ENCODE data around the gene ARPC4. TPM values are rescaled to one million over a fixed set of nuclear protein-coding genes. Genes with fewer than 3 reads are reported as not detected.

Gene ARPC4
- polyA plus RNA-seq, 6 donors from 2014 or later, result 263 to 316 (median 286) TPM

GRCh38 chr3:9820946-9821345 lies 28.1 kb downstream of the ARPC4 start:
- Mint-ChIP-seq H3K9me3 (no peaks in the 10 kb centered on the region), H3K27ac (peak overlapping the region in 3 of 6 donors; percentile 25 to 61 (median 56)), H3K36me3 (peaks cover 0 to 8% of the 10 kb centered on the region in 2 donors), H3K4me1 (no peaks in the 10 kb centered on the region), H3K4me3 (peak overlapping the region in 1 of 8 donors; percentile 9), H3K27me3 (no peaks in the 10 kb centered on the region)
- DNase-seq, result no peak
- peak in 1 of 2 donors; percentile 39 for ATAC-seq (ENCODE audit: low read depth in 2 of 2)

- Mint-ChIP-seq H3K9me3 (no peaks in the 10 kb centered on the region), H3K27ac (peak overlapping the region in 2 of 6 donors; percentile 29 to 68), H3K27me3 (no peaks in the 10 kb centered on the region), H3K4me3 (no peak overlapping the region), H3K36me3 (no peaks in the 10 kb centered on the region), H3K4me1 (peaks cover 0 to 5% (median 0%) of the 10 kb centered on the region in 3 donors)
- ATAC-seq (ENCODE audit: low read depth in 2 of 2) (no peak), DNase-seq (no peak)
Measured at GRCh38 chr3:9825451-9826040, 32.7 kb downstream of the ARPC4 start.

- H3K4me1 Mint-ChIP-seq, result peaks cover 0 to 5% (median 0%) of the 10 kb centered on the region in 3 donors
- H3K27ac Mint-ChIP-seq, result no peak overlapping the region
- DNase-seq (no peak), ATAC-seq (ENCODE audit: low read depth in 2 of 2) (no peak)
- no peaks in the 10 kb centered on the region for H3K36me3 Mint-ChIP-seq
- no peaks in the 10 kb centered on the region for H3K27me3 Mint-ChIP-seq
- H3K4me3 Mint-ChIP-seq, result no peak overlapping the region
- no peaks in the 10 kb centered on the region for H3K9me3 Mint-ChIP-seq
Measured at GRCh38 chr3:9826815-9827573, 34.1 kb downstream of the ARPC4 start.

GRCh38 chr3:9828801-9829755 lies 36.2 kb downstream of the ARPC4 start:
- no peak for ATAC-seq (ENCODE audit: low read depth in 2 of 2)
- DNase-seq, result no peak
- H3K27me3 Mint-ChIP-seq, result no peaks in the 10 kb centered on the region
- no peak overlapping the region for H3K4me3 Mint-ChIP-seq
- peaks cover 0 to 5% (median 0%) of the 10 kb centered on the region in 3 donors for H3K4me1 Mint-ChIP-seq
- no peaks in the 10 kb centered on the region for H3K36me3 Mint-ChIP-seq
- H3K27ac Mint-ChIP-seq, result no peak overlapping the region
- H3K9me3 Mint-ChIP-seq, result no peaks in the 10 kb centered on the region

- Mint-ChIP-seq H3K4me3 (no peak overlapping the region), H3K27me3 (no peaks in the 10 kb centered on the region), H3K27ac (no peak overlapping the region), H3K9me3 (no peaks in the 10 kb centered on the region), H3K4me1 (peaks cover 0 to 5% (median 5%) of the 10 kb centered on the region in 3 donors), H3K36me3 (no peaks in the 10 kb centered on the region)
- ATAC-seq (ENCODE audit: low read depth in 2 of 2) (no peak), DNase-seq (no peak)
Measured at GRCh38 chr3:9831253-9831652, 38.4 kb downstream of the ARPC4 start.

GRCh38 chr3:9833078-9833477 lies 40.2 kb downstream of the ARPC4 start:
- Mint-ChIP-seq H3K4me3 (peak overlapping the region in 1 of 8 donors; percentile 42), H3K27ac (no peak overlapping the region), H3K9me3 (no peaks in the 10 kb centered on the region), H3K4me1 (peaks cover 0 to 5% (median 0%) of the 10 kb centered on the region in 3 donors), H3K27me3 (no peaks in the 10 kb centered on the region), H3K36me3 (no peaks in the 10 kb centered on the region)
- DNase-seq (no peak), ATAC-seq (ENCODE audit: low read depth in 2 of 2) (no peak)

- peaks cover 0 to 5% (median 4%) of the 10 kb centered on the region in 3 donors for H3K4me1 Mint-ChIP-seq
- H3K27ac Mint-ChIP-seq, result peak overlapping the region in 1 of 6 donors; percentile 42
- ATAC-seq (ENCODE audit: low read depth in 2 of 2) (no peak), DNase-seq (no peak)
- no peak overlapping the region for H3K4me3 Mint-ChIP-seq
- H3K27me3 Mint-ChIP-seq, result no peaks in the 10 kb centered on the region
- no peaks in the 10 kb centered on the region for H3K36me3 Mint-ChIP-seq
- H3K9me3 Mint-ChIP-seq, result no peaks in the 10 kb centered on the region
Measured at GRCh38 chr3:9834520-9835380, 41.9 kb downstream of the ARPC4 start.

GRCh38 chr3:9837701-9838582 lies 45.1 kb downstream of the ARPC4 start:
- DNase-seq, result no peak
- peaks cover 11 to 18% (median 12%) of the 10 kb centered on the region in 3 donors for H3K4me1 Mint-ChIP-seq
- peak overlapping the region in 3 of 6 donors; percentile 21 to 60 (median 47) for H3K27ac Mint-ChIP-seq
- no peaks in the 10 kb centered on the region for H3K36me3 Mint-ChIP-seq
- H3K27me3 Mint-ChIP-seq, result no peaks in the 10 kb centered on the region
- no peak for ATAC-seq (ENCODE audit: low read depth in 2 of 2)
- H3K4me3 Mint-ChIP-seq, result peak overlapping the region in 2 of 8 donors; percentile 54 to 73
- H3K9me3 Mint-ChIP-seq, result no peaks in the 10 kb centered on the region

- Mint-ChIP-seq H3K4me3 (peak overlapping the region in 1 of 8 donors; percentile 54), H3K9me3 (no peaks in the 10 kb centered on the region), H3K36me3 (no peaks in the 10 kb centered on the region), H3K27me3 (no peaks in the 10 kb centered on the region), H3K27ac (no peak overlapping the region), H3K4me1 (peaks cover 15 to 27% (median 19%) of the 10 kb centered on the region in 3 donors)
- DNase-seq (no peak), ATAC-seq (ENCODE audit: low read depth in 2 of 2) (no peak)
Measured at GRCh38 chr3:9838856-9839255, 46.0 kb downstream of the ARPC4 start.

GRCh38 chr3:9841015-9841414 lies 48.1 kb downstream of the ARPC4 start:
- Mint-ChIP-seq H3K27me3 (no peaks in the 10 kb centered on the region), H3K4me3 (peak overlapping the region in 3 of 8 donors; percentile 49 to 100 (median 64)), H3K4me1 (peaks cover 16 to 28% (median 25%) of the 10 kb centered on the region in 3 donors), H3K27ac (peak overlapping the region in 2 of 6 donors; percentile 72 to 89), H3K9me3 (no peaks in the 10 kb centered on the region), H3K36me3 (no peaks in the 10 kb centered on the region)
- no peak for DNase-seq
- ATAC-seq (ENCODE audit: low read depth in 2 of 2), result no peak

- H3K27ac Mint-ChIP-seq, result peak within 1 kb of the TSS; percentile 88 to 95 (median 92)
- ATAC-seq (ENCODE audit: low read depth in 2 of 2) (peak; percentile 99 to 100), DNase-seq (peak; percentile 95)
- peak within 1 kb of the TSS; percentile 98 to 100 (median 99) for H3K4me3 Mint-ChIP-seq
- no peaks in the 10 kb centered on the region for H3K9me3 Mint-ChIP-seq
- peaks cover 16 to 28% (median 25%) of the 10 kb centered on the region in 3 donors for H3K4me1 Mint-ChIP-seq
- H3K27me3 Mint-ChIP-seq, result no peaks in the 10 kb centered on the region
- H3K36me3 Mint-ChIP-seq, result no peaks in the 10 kb centered on the region
Measured at GRCh38 chr3:9843715-9844438, 51.0 kb downstream of the ARPC4 start, which contains the start of gene RPUSD3. RPUSD3 (minus strand) TSS chr3:9844008; CDS start chr3:9843990, 18 bp downstream.

Measured in naive B cell (primary cell).